Astrocyte of the spinal cord (primary cell): Measurements from ENCODE around the gene ERI3.

Experiments
- DNase-seq: peaks from one replicate; pipeline ENCODE4 v3.0.0; 2011; ENCODE audit warnings: low read depth, low spot score
- H3K4me3 ChIP-seq: 2 replicates; pipeline ENCODE4 v1.5.1; 2011; ENCODE audit warnings: low read depth, mild to moderate bottlenecking, low read length, moderate library complexity
- in situ Hi-C: cut with HindIII; loops from 2 replicates; pipeline ENCODE4 v1.10.0; 2017; ENCODE audit warnings: low sequenced_read_pairs
- TF ChIP-seq, protein P1 (sequence below): IDR thresholded peaks from 2 replicates; pipeline ENCODE4 v1.5.1; 2012; ENCODE audit warnings: low read depth, mild to moderate bottlenecking, low read length, inconsistent platforms

The ERI3 gene

DNA sequence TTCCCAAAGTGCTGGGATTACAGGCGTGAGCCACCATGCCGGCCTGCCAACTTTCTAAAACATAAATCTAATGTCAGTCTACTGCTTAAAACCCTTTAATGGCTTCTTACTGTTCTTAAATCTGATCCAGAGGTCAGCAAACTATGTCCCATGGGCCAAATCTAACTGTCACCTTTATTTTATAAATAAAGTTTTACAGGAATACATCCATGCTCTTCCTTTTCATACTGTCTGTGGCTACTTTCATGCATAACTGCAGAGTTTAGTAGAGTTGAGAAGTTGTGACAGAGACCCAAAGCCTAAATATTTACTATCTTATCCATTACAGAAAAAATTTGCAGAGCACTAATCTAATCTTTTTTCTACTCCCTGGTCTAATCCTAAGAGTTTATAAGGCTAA lies 3.8 kb downstream of the ERI3 start:
- TF ChIP-seq, protein P1, sequence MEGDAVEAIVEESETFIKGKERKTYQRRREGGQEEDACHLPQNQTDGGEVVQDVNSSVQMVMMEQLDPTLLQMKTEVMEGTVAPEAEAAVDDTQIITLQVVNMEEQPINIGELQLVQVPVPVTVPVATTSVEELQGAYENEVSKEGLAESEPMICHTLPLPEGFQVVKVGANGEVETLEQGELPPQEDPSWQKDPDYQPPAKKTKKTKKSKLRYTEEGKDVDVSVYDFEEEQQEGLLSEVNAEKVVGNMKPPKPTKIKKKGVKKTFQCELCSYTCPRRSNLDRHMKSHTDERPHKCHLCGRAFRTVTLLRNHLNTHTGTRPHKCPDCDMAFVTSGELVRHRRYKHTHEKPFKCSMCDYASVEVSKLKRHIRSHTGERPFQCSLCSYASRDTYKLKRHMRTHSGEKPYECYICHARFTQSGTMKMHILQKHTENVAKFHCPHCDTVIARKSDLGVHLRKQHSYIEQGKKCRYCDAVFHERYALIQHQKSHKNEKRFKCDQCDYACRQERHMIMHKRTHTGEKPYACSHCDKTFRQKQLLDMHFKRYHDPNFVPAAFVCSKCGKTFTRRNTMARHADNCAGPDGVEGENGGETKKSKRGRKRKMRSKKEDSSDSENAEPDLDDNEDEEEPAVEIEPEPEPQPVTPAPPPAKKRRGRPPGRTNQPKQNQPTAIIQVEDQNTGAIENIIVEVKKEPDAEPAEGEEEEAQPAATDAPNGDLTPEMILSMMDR, result no peak
- DNase-seq, result no peak
- no peak overlapping the region for H3K4me3 ChIP-seq
- in situ Hi-C loops, result no loop called here

DNA sequence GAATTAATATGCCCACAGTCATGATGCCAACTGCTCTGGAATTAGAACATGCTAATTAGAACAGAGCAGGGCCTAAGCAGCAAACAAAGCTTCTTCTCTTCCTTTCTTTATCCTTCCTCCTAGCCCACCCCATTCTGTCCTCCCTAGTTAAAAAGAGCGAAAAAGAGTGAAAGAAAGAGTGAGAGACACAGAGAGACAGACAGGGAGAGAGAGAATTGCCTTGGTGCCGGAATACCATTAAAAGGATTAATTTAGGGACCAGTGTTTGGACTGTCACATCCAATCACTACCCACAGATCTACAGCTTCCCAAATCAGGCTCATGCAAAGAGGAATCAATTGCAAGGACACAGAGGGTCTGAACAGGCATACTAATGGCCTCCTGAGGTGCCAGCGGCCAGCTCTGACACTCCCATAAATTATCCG lies 7.0 kb downstream of the ERI3 start:
- in situ Hi-C loops, result no loop called here
- TF ChIP-seq, protein P1, result no peak
- no peak overlapping the region for H3K4me3 ChIP-seq
- DNase-seq, result no peak

DNA sequence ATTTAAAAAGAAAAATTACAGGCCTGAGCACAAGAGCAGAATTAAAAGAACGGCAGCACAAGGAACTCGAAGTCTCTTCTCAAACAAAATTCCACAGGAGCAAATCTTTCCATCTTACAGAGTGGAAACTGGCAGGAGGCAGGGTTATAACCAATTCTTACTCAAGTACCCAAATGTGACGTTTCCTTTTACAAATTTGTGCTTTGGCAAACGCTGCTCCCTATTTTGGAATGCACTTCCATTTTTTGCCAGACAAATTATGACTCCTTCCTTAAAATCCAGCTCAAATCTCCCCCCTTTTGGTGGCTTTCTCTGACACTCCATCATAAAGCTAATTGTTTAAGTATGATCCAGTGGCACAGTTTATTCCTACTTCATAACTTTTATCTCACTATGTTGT lies 7.8 kb downstream of the ERI3 start:
- DNase-seq, result no peak
- no peak overlapping the region for H3K4me3 ChIP-seq
- in situ Hi-C loops, result no loop called here
- TF ChIP-seq, protein P1, result no peak

DNA sequence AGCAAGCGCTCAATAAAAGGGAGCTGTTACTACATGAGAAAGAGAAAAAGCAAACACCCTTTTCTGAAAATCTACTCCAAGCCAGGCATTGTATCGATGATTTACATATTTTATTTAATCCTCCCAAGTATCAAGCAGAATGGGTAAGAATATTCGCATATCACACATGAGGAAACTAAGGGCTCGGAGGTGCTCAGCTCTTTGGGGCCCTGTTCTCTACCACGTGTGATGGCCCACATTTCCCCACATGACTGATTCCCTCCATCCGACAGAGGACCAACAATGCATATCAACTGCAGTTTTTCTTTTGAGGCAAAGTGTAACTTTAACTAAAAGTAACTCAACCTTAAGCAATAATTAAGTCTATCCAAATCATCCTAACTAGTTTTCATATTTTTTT lies 8.2 kb downstream of the ERI3 start:
- no peak overlapping the region for H3K4me3 ChIP-seq
- in situ Hi-C loops, result no loop called here
- TF ChIP-seq, protein P1, result no peak
- no peak for DNase-seq

DNA sequence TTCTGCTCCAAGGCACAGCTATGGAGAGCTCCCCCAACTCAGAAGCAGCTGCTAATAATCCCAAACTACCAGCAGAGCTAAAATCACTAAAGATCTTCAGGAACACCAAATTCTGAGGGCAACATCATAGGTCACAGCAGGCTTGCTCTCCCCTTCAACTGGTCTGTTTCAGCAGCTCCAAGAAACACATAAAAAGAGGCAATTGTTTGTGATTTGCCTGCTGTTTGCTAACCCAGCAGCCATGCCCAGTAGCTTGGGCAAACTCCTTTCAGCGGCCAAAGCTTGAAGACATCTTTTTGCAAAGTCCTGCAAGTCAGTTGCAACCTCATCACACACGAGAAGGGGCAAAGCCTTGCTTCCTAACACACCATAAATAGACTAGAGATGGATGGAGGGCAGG lies 8.9 kb downstream of the ERI3 start:
- no peak overlapping the region for H3K4me3 ChIP-seq
- TF ChIP-seq, protein P1, result no peak
- DNase-seq, result no peak
- in situ Hi-C loops, result no loop called here

DNA sequence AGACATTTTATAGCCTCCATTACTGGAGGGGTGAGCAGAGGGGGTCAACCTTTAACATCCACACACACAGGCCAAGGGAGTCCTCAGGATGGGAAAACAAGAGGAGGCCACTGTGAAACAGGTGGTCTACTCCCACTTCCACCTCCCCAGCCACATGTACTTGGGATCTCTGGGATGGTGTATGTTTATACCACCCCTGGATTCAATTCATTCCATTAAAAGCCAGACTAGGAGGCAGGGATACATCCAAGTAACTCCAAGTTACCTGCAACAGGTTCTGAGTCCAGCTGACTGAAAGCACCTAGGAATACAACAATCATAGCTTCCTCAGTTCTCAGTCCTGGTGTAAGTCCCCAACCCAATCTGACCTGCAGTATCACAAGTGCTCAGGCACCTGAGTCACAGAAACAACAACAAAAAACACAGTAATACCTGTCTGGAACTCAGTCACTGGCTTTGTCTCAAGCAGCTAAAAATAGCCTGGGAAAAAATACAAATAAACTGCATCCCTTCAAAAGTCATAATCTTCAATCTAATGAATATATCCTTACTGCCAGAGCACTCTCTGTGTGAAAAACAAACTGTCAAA lies 9.8 kb downstream of the ERI3 start:
- TF ChIP-seq, protein P1, result no peak
- in situ Hi-C loops, result no loop called here
- H3K4me3 ChIP-seq, result no peak overlapping the region
- DNase-seq, result no peak

DNA sequence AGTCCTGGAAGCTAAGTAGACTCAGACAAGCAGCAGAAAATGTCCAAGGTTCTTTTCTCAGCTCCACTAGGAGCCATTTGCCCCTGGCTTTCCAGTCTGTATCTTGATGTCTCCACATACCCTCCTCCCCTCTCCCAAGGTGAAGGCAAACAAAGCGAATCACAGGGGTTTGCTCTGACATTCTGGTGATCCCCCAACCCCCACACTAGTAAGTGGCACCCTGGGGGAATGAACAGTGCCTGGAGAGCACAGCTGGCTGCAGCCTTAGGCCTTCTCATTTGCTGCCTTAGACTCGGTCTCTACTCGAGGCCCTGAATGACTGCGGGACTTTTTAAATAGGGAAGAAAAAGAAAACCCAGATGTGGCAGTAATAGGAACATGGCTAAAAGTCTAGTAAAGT lies 15.3 kb downstream of the ERI3 start:
- no peak overlapping the region for H3K4me3 ChIP-seq
- in situ Hi-C loops, result no loop called here
- no peak for DNase-seq
- TF ChIP-seq, protein P1, result no peak
